ENCODE results near the gene SPTBN1. TPM values are rescaled to one million over a fixed set of nuclear protein-coding genes. Genes with fewer than 3 reads are reported as not detected.

SPTBN1 gene
- total and polyA plus RNA-seq, 9 of the 15 experiments (the other 6 are each of a cell fraction or from before 2014, with no cell fraction given), result 8.9 to 66.8 (median 31.4) TPM

- no peak overlapping the region for H3K4me3 ChIP-seq
- DNase-seq (ENCODE audit: extremely low read depth in 1 of 4, low spot score in 3 of 4) (no peak), ATAC-seq (no peak), FAIRE-seq (no peak)
- intact Hi-C loops (cut with micrococcal nuclease) (no loop called here), in situ Hi-C loops (cut with MboI) (no loop called here)
- no peaks in the 10 kb centered on the region for H3K36me3 ChIP-seq (ENCODE audit: control insufficient read depth, insufficient read depth, low read length)
- CTCF ChIA-PET (ENCODE audit: low intra/inter-chr PET ratio), result no interaction called here
- peaks cover 5 to 10% of the 10 kb centered on the region in 2 experiments; a peak in 2 of 5 replicates for H3K27me3 ChIP-seq (ENCODE audit: control insufficient read depth in 2 of 2, insufficient read depth in 2 of 2, low read length in 2 of 2)
- no peak overlapping the region for H3K27ac ChIP-seq (ENCODE audit: extremely low read depth, low read depth, low read length)
- H4K20me1 ChIP-seq (replicated peaks; ENCODE audit: control insufficient read depth, insufficient read depth, low read length), result no peaks in the 10 kb centered on the region
- no peak overlapping the region for H2AFZ ChIP-seq (ENCODE audit: low read depth, low read length)
- no peaks in the 10 kb centered on the region for H3K9me1 ChIP-seq (ENCODE audit: control insufficient read depth, insufficient read depth, low read length)
- no peaks in the 10 kb centered on the region for H3K4me1 ChIP-seq (replicated peaks in 1 of 2; ENCODE audit: control insufficient read depth in 2 of 2, insufficient read depth in 2 of 2, low read length in 2 of 2)
- no peaks in the 10 kb centered on the region for H3K9me3 ChIP-seq (replicated peaks; ENCODE audit: control insufficient read depth, insufficient read depth, low read depth, low read length)
- H3K9ac ChIP-seq (ENCODE audit: insufficient read depth in 1 of 2, low read depth in 2 of 2, low read length in 2 of 2), result no peak overlapping the region
- H3K4me2 ChIP-seq (ENCODE audit: insufficient read depth, low read length), result no peak overlapping the region
- BruUV-seq (replicated peaks), result no TSS peak
- POLR2A ChIA-PET, result interaction anchor here (1.1 kb wide), 1 partner anchor 9 kb away, joined by 3 read pairs; no protein-coding TSS in a partner anchor
- no peaks in the 10 kb centered on the region for H3K79me2 ChIP-seq (ENCODE audit: control insufficient read depth, insufficient read depth, low read length)
- WGBS (ENCODE audit: insufficient coverage, low coverage, missing lambda C conversion rate), result 9% methylated on average over 3 of the region's 3 CpGs
- TF ChIP-seq ARID1B (IDR thresholded peaks at IDR 0.05) (no peak), BRD4 (IDR thresholded peaks at IDR 0.05) (no peak), MGA (IDR thresholded peaks at IDR 0.05) (no peak), ZNF57 (CRISPR knock-in tag; IDR thresholded peaks at IDR 0.05) (no peak), NFXL1 (CRISPR knock-in tag; IDR thresholded peaks at IDR 0.05) (no peak), NCOR1 (IDR thresholded peaks at IDR 0.05) (no peak)
- TF ChIP-seq, protein P1, sequence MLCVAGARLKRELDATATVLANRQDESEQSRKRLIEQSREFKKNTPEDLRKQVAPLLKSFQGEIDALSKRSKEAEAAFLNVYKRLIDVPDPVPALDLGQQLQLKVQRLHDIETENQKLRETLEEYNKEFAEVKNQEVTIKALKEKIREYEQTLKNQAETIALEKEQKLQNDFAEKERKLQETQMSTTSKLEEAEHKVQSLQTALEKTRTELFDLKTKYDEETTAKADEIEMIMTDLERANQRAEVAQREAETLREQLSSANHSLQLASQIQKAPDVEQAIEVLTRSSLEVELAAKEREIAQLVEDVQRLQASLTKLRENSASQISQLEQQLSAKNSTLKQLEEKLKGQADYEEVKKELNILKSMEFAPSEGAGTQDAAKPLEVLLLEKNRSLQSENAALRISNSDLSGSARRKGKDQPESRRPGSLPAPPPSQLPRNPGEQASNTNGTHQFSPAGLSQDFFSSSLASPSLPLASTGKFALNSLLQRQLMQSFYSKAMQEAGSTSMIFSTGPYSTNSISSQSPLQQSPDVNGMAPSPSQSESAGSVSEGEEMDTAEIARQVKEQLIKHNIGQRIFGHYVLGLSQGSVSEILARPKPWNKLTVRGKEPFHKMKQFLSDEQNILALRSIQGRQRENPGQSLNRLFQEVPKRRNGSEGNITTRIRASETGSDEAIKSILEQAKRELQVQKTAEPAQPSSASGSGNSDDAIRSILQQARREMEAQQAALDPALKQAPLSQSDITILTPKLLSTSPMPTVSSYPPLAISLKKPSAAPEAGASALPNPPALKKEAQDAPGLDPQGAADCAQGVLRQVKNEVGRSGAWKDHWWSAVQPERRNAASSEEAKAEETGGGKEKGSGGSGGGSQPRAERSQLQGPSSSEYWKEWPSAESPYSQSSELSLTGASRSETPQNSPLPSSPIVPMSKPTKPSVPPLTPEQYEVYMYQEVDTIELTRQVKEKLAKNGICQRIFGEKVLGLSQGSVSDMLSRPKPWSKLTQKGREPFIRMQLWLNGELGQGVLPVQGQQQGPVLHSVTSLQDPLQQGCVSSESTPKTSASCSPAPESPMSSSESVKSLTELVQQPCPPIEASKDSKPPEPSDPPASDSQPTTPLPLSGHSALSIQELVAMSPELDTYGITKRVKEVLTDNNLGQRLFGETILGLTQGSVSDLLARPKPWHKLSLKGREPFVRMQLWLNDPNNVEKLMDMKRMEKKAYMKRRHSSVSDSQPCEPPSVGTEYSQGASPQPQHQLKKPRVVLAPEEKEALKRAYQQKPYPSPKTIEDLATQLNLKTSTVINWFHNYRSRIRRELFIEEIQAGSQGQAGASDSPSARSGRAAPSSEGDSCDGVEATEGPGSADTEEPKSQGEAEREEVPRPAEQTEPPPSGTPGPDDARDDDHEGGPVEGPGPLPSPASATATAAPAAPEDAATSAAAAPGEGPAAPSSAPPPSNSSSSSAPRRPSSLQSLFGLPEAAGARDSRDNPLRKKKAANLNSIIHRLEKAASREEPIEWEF (CRISPR knock-in tag; IDR thresholded peaks at IDR 0.05), result no peak
Observed at GRCh38 chr2:54512183-54512582, 56.1 kb downstream of the SPTBN1 start.

Data from K562 (cell line).